H9 (cell line): ENCODE measurements around the gene ABLIM1. TPM values are rescaled to one million over a fixed set of nuclear protein-coding genes. Genes with fewer than 3 reads are reported as not detected.

Source experiments
- DNase-seq: peaks from one replicate; pipeline ENCODE4 v3.0.0-alpha.2; 2017
- H2AFZ ChIP-seq: one replicate; pipeline ENCODE4 v1.6.1; 2013; ENCODE audit warnings: mild to moderate bottlenecking, low read length, control low read depth, moderate library complexity
- H2AK5ac ChIP-seq: 2 replicates; pipeline ENCODE4 v1.6.1; 2013; ENCODE audit warnings: low read length, control low read depth, mixed read lengths; ENCODE audit not compliant: insufficient read length
- H2BK120ac ChIP-seq: one replicate; pipeline ENCODE4 v1.6.1; 2013; ENCODE audit warnings: low read depth, mild to moderate bottlenecking, low read length, control low read depth, inconsistent platforms; ENCODE audit not compliant: poor library complexity, severe bottlenecking
- H2BK12ac ChIP-seq: 2 replicates; pipeline ENCODE4 v1.6.1; 2013; ENCODE audit warnings: low read length, control low read depth, mixed read lengths, low read depth; ENCODE audit not compliant: insufficient read length
- H2BK15ac ChIP-seq: 2 replicates; pipeline ENCODE4 v1.6.1; 2013; ENCODE audit warnings: low read depth, low read length, control low read depth
- H2BK20ac ChIP-seq: one replicate; pipeline ENCODE4 v1.6.1; 2013; ENCODE audit warnings: low read depth, mild to moderate bottlenecking, low read length, control low read depth, inconsistent platforms; ENCODE audit not compliant: poor library complexity, severe bottlenecking
- H2BK5ac ChIP-seq: 2 replicates; pipeline ENCODE4 v1.6.1; 2013; ENCODE audit warnings: low read length, control low read depth, mixed read lengths; ENCODE audit not compliant: insufficient read length
- H3K14ac ChIP-seq: 2 replicates; pipeline ENCODE4 v1.6.1; 2013; ENCODE audit warnings: low read length, control low read depth; ENCODE audit not compliant: insufficient read depth
- H3K18ac ChIP-seq: 2 replicates; pipeline ENCODE4 v1.6.1; 2013; ENCODE audit warnings: low read depth, mild to moderate bottlenecking, mixed read lengths, low read length, control low read depth; ENCODE audit not compliant: insufficient read length
- H3K23ac ChIP-seq: 2 replicates; pipeline ENCODE4 v1.6.1; 2013; ENCODE audit warnings: low read length, control low read depth, mixed read lengths, low read depth; ENCODE audit not compliant: insufficient read length
- H3K23me2 ChIP-seq: 2 replicates; pipeline ENCODE4 v1.6.1; 2013; ENCODE audit warnings: low read depth, mild to moderate bottlenecking, mixed read lengths, low read length, control low read depth; ENCODE audit not compliant: insufficient read length, poor library complexity, severe bottlenecking
- H3K27ac ChIP-seq: 2 replicates; pipeline ENCODE4 v1.5.1; 2013; ENCODE audit warnings: low read length, control low read depth, mixed read lengths, low read depth; ENCODE audit not compliant: insufficient read length
- H3K27me3 ChIP-seq: 2 replicates; pipeline ENCODE4 v1.6.1; 2013; ENCODE audit warnings: low read length, control low read depth, inconsistent platforms; ENCODE audit not compliant: insufficient read depth
- H3K4ac ChIP-seq: 2 replicates; pipeline ENCODE4 v1.6.1; 2013; ENCODE audit warnings: low read depth, mild to moderate bottlenecking, control low read depth, inconsistent platforms, low read length, moderate library complexity
- H3K4me1 ChIP-seq: 2 replicates; pipeline ENCODE4 v1.6.1; 2013; ENCODE audit warnings: low read length, control low read depth, inconsistent platforms; ENCODE audit not compliant: insufficient read depth
- H3K4me2 ChIP-seq: 2 replicates; pipeline ENCODE4 v1.6.1; 2013; ENCODE audit warnings: low read length, control low read depth, mixed read lengths; ENCODE audit not compliant: insufficient read length, insufficient read depth
- H3K56ac ChIP-seq: 2 replicates; pipeline ENCODE4 v1.6.1; 2013; ENCODE audit warnings: low read depth, mild to moderate bottlenecking, mixed read lengths, low read length, control low read depth; ENCODE audit not compliant: insufficient read length
- H3K79me1 ChIP-seq: 2 replicates; pipeline ENCODE4 v1.6.1; 2013; ENCODE audit warnings: low read depth, mild to moderate bottlenecking, moderate library complexity, low read length, control low read depth, inconsistent platforms; ENCODE audit not compliant: insufficient read depth, poor library complexity, severe bottlenecking
- H3K79me2 ChIP-seq: 2 replicates; pipeline ENCODE4 v1.6.1; 2013; ENCODE audit warnings: low read length, control low read depth, inconsistent platforms; ENCODE audit not compliant: insufficient read depth
- H3K9ac ChIP-seq: 2 replicates; pipeline ENCODE4 v1.6.1; 2013; ENCODE audit warnings: low read length, control low read depth, mixed read lengths; ENCODE audit not compliant: insufficient read length; ENCODE audit errors: extremely low read depth
- H3K9me3 ChIP-seq: one replicate; pipeline ENCODE4 v1.6.1; 2013; ENCODE audit warnings: low read depth, low read length, inconsistent platforms; ENCODE audit not compliant: control insufficient read depth
- H3T11ph ChIP-seq: one replicate; pipeline ENCODE4 v1.6.1; 2013; ENCODE audit warnings: mild to moderate bottlenecking, low read length, control low read depth, inconsistent platforms
- H4K20me1 ChIP-seq: one replicate; pipeline ENCODE4 v1.6.1; 2013; ENCODE audit not compliant: control insufficient read depth, insufficient read length, insufficient read depth
- H4K5ac ChIP-seq: 2 replicates; pipeline ENCODE4 v1.6.1; 2013; ENCODE audit warnings: low read depth, mild to moderate bottlenecking, mixed read lengths, low read length, control low read depth; ENCODE audit not compliant: insufficient read length
- H4K8ac ChIP-seq: replicated peaks from 2 replicates; pipeline ENCODE4 v1.6.1; 2013; ENCODE audit warnings: low read length, control low read depth, mixed read lengths, low read depth; ENCODE audit not compliant: insufficient read length
- H4K91ac ChIP-seq: 2 replicates; pipeline ENCODE4 v1.6.1; 2013; ENCODE audit warnings: low read depth, mild to moderate bottlenecking, moderate library complexity, mixed read lengths, low read length, control low read depth; ENCODE audit not compliant: insufficient read length
- H3K27ac Mint-ChIP-seq, 3 experiments: 2 replicates in 2 of 3; 3 replicates in 1 of 3; pipeline ENCODE4 v1.8.0; 2020 to 2021; ENCODE audit warnings: mixed read lengths in 3 of 3, mild to moderate bottlenecking in 1 of 3, moderate library complexity in 1 of 3
- H3K27me3 Mint-ChIP-seq: 2 replicates; pipeline ENCODE4 v1.8.0; 2021; ENCODE audit warnings: low read depth, mild to moderate bottlenecking, moderate library complexity, mixed read lengths
- H3K36me3 Mint-ChIP-seq, 3 experiments: 2 replicates in 2 of 3; 3 replicates in 1 of 3; pipeline ENCODE4 v1.8.0; 2020 to 2021; ENCODE audit warnings: low read depth in 3 of 3, mixed read lengths in 3 of 3; ENCODE audit not compliant: insufficient read depth in 1 of 3
- H3K4me1 Mint-ChIP-seq, 2 experiments: 2 replicates each; pipeline ENCODE4 v1.8.0; 2020; ENCODE audit warnings: mixed read lengths in 2 of 2
- H3K4me3 Mint-ChIP-seq, 2 experiments: 2 replicates in 1 of 2; 3 replicates in 1 of 2; pipeline ENCODE4 v1.8.0; 2020 to 2021; ENCODE audit warnings: mild to moderate bottlenecking in 2 of 2, mixed read lengths in 2 of 2, moderate library complexity in 1 of 2
- H3K9me3 Mint-ChIP-seq, 2 experiments: 2 replicates in 1 of 2; 3 replicates in 1 of 2; pipeline ENCODE4 v1.8.0; 2020; ENCODE audit warnings: mild to moderate bottlenecking in 2 of 2, mixed read lengths in 2 of 2, moderate library complexity in 1 of 2
- CTCF ChIP-seq: fragments of 200-600 bp; sonication (generic); conservative IDR thresholded peaks from 3 replicates; pipeline ENCODE4 v1.8.0; 2021; ENCODE audit warnings: antibody characterized with exemption, mild to moderate bottlenecking
- WGBS: extraction: QIAGEN DNeasy Blood & Tissue Kit; methylation state at CpG from one replicate; pipeline ENCODE4 v1.1.7; 2013; ENCODE audit warnings: missing lambda C conversion rate, low lambda C conversion rate, mixed read lengths; ENCODE audit not compliant: insufficient read length; ENCODE audit errors: extremely low coverage; 5-methylcytosine and 5-hydroxymethylcytosine counted together
- total RNA-seq: library from RNA; stranded (reverse); gene quantifications from 2 replicates; pipeline ENCODE4 v1.2.1, GENCODE V29; 2021

The ABLIM1 gene
- total RNA-seq, 1 experiment from 2014 or later: 32.1 TPM

DNA sequence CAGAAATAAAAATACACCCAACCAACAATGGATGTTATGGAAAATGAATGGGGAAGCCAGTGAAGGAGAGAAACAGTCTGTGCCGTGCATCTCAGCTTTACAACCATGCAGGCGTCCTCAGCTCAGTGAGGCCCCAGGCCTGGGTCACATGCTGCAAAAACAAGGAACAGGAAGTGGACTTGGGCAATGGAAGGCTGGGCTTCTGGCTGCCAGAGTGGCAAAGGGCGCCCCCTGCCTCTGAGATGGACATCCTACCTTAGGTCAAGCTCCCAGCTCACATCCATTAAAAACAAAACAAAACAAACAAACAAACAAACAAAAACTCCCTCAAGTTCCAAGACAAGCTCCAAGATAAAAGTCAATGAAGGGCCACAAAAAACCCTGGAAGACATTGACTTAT, 199.1 kb downstream of the ABLIM1 start:
- Histone ChIP-seq H3K4ac (no peak overlapping the region), H3K23me2 (no peaks in the 10 kb centered on the region), H3K23ac (no peak overlapping the region), H2BK5ac (no peak overlapping the region), H4K8ac (no peak overlapping the region), H2BK20ac (no peak overlapping the region), H3K27ac (no peak overlapping the region), H3T11ph (no peak overlapping the region), H2BK12ac (no peak overlapping the region), H3K27me3 (no peaks in the 10 kb centered on the region), H2BK120ac (no peak overlapping the region), H3K14ac (no peak overlapping the region), H3K79me2 (no peaks in the 10 kb centered on the region), H3K9me3 (no peaks in the 10 kb centered on the region), H3K4me2 (no peak overlapping the region), H3K79me1 (no peaks in the 10 kb centered on the region), H3K18ac (no peak overlapping the region), H2AK5ac (no peak overlapping the region), H4K20me1 (no peaks in the 10 kb centered on the region), H3K4me1 (no peaks in the 10 kb centered on the region), H4K5ac (no peak overlapping the region), H2BK15ac (no peak overlapping the region), H3K56ac (no peak overlapping the region), H2AFZ (no peak overlapping the region), H4K91ac (no peak overlapping the region), H3K9ac (no peak overlapping the region)
- H3K27ac Mint-ChIP-seq: 0 out of 7 replicates have a peak overlapping the region, but pooled peaks of 1 of the 3 experiments have one; percentile 58
- peak; percentile 88 for DNase-seq
- peaks cover 0 to 11% (median 7%) of the 10 kb centered on the region in 3 experiments; a peak in 4 of 7 replicates for H3K36me3 Mint-ChIP-seq
- H3K9me3 Mint-ChIP-seq: no peaks in the 10 kb centered on the region
- H3K4me1 Mint-ChIP-seq: peaks cover 0 to 3% of the 10 kb centered on the region in 2 experiments; a peak in 1 of 4 replicates
- no peaks in the 10 kb centered on the region for H3K27me3 Mint-ChIP-seq
- no peak overlapping the region for H3K4me3 Mint-ChIP-seq
- TF ChIP-seq CTCF: peak; percentile 80
- no CpG with 5 or more reads among the region's 3 CpGs for WGBS
